ENCODE results near the gene MLLT3.

MLLT3 gene

GRCh38 chr9:20518737-20519136 lies 103.6 kb downstream of the MLLT3 start:
- no peak for DNase-seq (ENCODE audit: low read depth in 1 of 2, low spot score in 1 of 2)

- DNase-seq (ENCODE audit: low read depth in 1 of 2, low spot score in 1 of 2): no peak
Measured at GRCh38 chr9:20513126-20513913, 109.0 kb downstream of the MLLT3 start.

- no peak for DNase-seq (ENCODE audit: low read depth in 1 of 2, low spot score in 1 of 2)
Measured at GRCh38 chr9:20512636-20513035, 109.7 kb downstream of the MLLT3 start.

GRCh38 chr9:20512106-20512505 lies 110.2 kb downstream of the MLLT3 start:
- no peak for DNase-seq (ENCODE audit: low read depth in 1 of 2, low spot score in 1 of 2)

GRCh38 chr9:20511686-20512085 lies 110.6 kb downstream of the MLLT3 start:
- DNase-seq (ENCODE audit: low read depth in 1 of 2, low spot score in 1 of 2): no peak

GRCh38 chr9:20509466-20509865 lies 112.8 kb downstream of the MLLT3 start:
- no peak for DNase-seq (ENCODE audit: low read depth in 1 of 2, low spot score in 1 of 2)

GRCh38 chr9:20508242-20508641 lies 114.1 kb downstream of the MLLT3 start:
- no peak for DNase-seq (ENCODE audit: low read depth in 1 of 2, low spot score in 1 of 2)

GRCh38 chr9:20507431-20507830 lies 114.9 kb downstream of the MLLT3 start:
- DNase-seq (ENCODE audit: low read depth in 1 of 2, low spot score in 1 of 2): no peak

- DNase-seq (ENCODE audit: low read depth in 1 of 2, low spot score in 1 of 2): no peak
Measured at GRCh38 chr9:20506099-20506900, 116.0 kb downstream of the MLLT3 start.

- DNase-seq (ENCODE audit: low read depth in 1 of 2, low spot score in 1 of 2): no peak
Measured at GRCh38 chr9:20505574-20505973, 116.7 kb downstream of the MLLT3 start.

GRCh38 chr9:20504930-20505329 lies 117.4 kb downstream of the MLLT3 start:
- DNase-seq (ENCODE audit: low read depth in 1 of 2, low spot score in 1 of 2): no peak

- no peak for DNase-seq (ENCODE audit: low read depth in 1 of 2, low spot score in 1 of 2)
Measured at GRCh38 chr9:20500101-20500500, 122.2 kb downstream of the MLLT3 start.

- no peak for DNase-seq (ENCODE audit: low read depth in 1 of 2, low spot score in 1 of 2)
Measured at GRCh38 chr9:20499013-20499412, 123.3 kb downstream of the MLLT3 start.

GRCh38 chr9:20496328-20496727 lies 126.0 kb downstream of the MLLT3 start:
- DNase-seq (ENCODE audit: low read depth in 1 of 2, low spot score in 1 of 2): no peak

GRCh38 chr9:20495098-20495497 lies 127.2 kb downstream of the MLLT3 start:
- DNase-seq (ENCODE audit: low read depth in 1 of 2, low spot score in 1 of 2): no peak

GRCh38 chr9:20494035-20494434 lies 128.3 kb downstream of the MLLT3 start:
- no peak for DNase-seq (ENCODE audit: low read depth in 1 of 2, low spot score in 1 of 2)

- no peak for DNase-seq (ENCODE audit: low read depth in 1 of 2, low spot score in 1 of 2)
Measured at GRCh38 chr9:20492772-20493171, 129.5 kb downstream of the MLLT3 start.

- DNase-seq (ENCODE audit: low read depth in 1 of 2, low spot score in 1 of 2): no peak
Measured at GRCh38 chr9:20491612-20492011, 130.7 kb downstream of the MLLT3 start.

GRCh38 chr9:20490246-20490834 lies 132.0 kb downstream of the MLLT3 start:
- DNase-seq (ENCODE audit: low read depth in 1 of 2, low spot score in 1 of 2): no peak

GRCh38 chr9:20488691-20489090 lies 133.6 kb downstream of the MLLT3 start:
- no peak for DNase-seq (ENCODE audit: low read depth in 1 of 2, low spot score in 1 of 2)

GRCh38 chr9:20486552-20486951 lies 135.7 kb downstream of the MLLT3 start:
- DNase-seq (ENCODE audit: low read depth in 1 of 2, low spot score in 1 of 2): no peak

GRCh38 chr9:20481437-20481836 lies 140.9 kb downstream of the MLLT3 start:
- DNase-seq (ENCODE audit: low read depth in 1 of 2, low spot score in 1 of 2): no peak
